ENCODE results near the gene UBAC2. TPM values are rescaled to one million over a fixed set of nuclear protein-coding genes. Genes with fewer than 3 reads are reported as not detected.

UBAC2 gene
- total RNA-seq, 1 experiment from 2014 or later, result 41.0 TPM

- TF ChIP-seq CTCF (IDR thresholded peaks at IDR 0.05; ENCODE audit: unreplicated experiment), result no peak
- DNase-seq, result no peak
- Mint-ChIP-seq H3K27ac (ENCODE audit: unreplicated experiment) (no peak overlapping the region), H3K36me3 (ENCODE audit: insufficient read depth, unreplicated experiment) (no peaks in the 10 kb centered on the region), H3K9me3 (ENCODE audit: low read depth, unreplicated experiment) (no peaks in the 10 kb centered on the region), H3K4me1 (ENCODE audit: low read depth, unreplicated experiment) (no peaks in the 10 kb centered on the region), H3K4me3 (ENCODE audit: low read depth, unreplicated experiment) (no peak overlapping the region), H3K27me3 (ENCODE audit: unreplicated experiment) (no peaks in the 10 kb centered on the region)
- intact Hi-C loops (cut with micrococcal nuclease; ENCODE audit: unreplicated experiment), result no loop called here
- BruUV-seq (replicated peaks), result no TSS peak
- CTCF ChIA-PET, result no interaction called here
Measured at GRCh38 chr13:99347335-99347878, 146.8 kb downstream of the UBAC2 start.

- H3K9me3 Mint-ChIP-seq (ENCODE audit: low read depth, unreplicated experiment), result no peaks in the 10 kb centered on the region
- no TSS peak for BruUV-seq (replicated peaks)
- H3K27me3 Mint-ChIP-seq (ENCODE audit: unreplicated experiment), result no peaks in the 10 kb centered on the region
- DNase-seq, result no peak
- H3K36me3 Mint-ChIP-seq (ENCODE audit: insufficient read depth, unreplicated experiment), result no peaks in the 10 kb centered on the region
- no peak for TF ChIP-seq CTCF (IDR thresholded peaks at IDR 0.05; ENCODE audit: unreplicated experiment)
- no peaks in the 10 kb centered on the region for H3K4me1 Mint-ChIP-seq (ENCODE audit: low read depth, unreplicated experiment)
- H3K4me3 Mint-ChIP-seq (ENCODE audit: low read depth, unreplicated experiment), result no peak overlapping the region
- no peak overlapping the region for H3K27ac Mint-ChIP-seq (ENCODE audit: unreplicated experiment)
- intact Hi-C loops (cut with micrococcal nuclease; ENCODE audit: unreplicated experiment), result no loop called here
- CTCF ChIA-PET, result no interaction called here
Measured at GRCh38 chr13:99347911-99348451, 147.3 kb downstream of the UBAC2 start.

DNA sequence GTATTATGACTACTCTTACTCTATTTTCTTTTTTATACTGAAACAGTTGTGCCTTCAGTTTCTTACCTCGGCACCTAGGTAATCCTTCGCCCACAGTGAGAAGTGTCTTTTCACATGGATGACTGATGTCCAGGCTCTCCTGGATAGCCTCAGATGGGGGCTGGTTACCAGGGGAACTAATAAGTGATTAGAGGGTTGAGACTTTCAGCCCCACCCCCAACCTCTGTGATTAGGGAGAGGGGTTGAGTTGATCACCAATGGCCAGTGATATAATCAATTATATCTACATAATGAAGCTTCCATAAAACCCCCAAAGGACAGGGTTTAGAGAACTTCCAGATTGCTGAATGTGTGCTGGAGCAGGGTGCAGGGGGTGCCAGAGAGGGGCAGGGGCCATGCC is 149.5 kb downstream of the UBAC2 start:
- no peaks in the 10 kb centered on the region for H3K9me3 Mint-ChIP-seq (ENCODE audit: low read depth, unreplicated experiment)
- H3K36me3 Mint-ChIP-seq (ENCODE audit: insufficient read depth, unreplicated experiment), result no peaks in the 10 kb centered on the region
- intact Hi-C loops (cut with micrococcal nuclease; ENCODE audit: unreplicated experiment), result no loop called here
- DNase-seq, result no peak
- no peak for TF ChIP-seq CTCF (IDR thresholded peaks at IDR 0.05; ENCODE audit: unreplicated experiment)
- no TSS peak for BruUV-seq (replicated peaks)
- CTCF ChIA-PET, result no interaction called here
- no peak overlapping the region for H3K4me3 Mint-ChIP-seq (ENCODE audit: low read depth, unreplicated experiment)
- H3K27ac Mint-ChIP-seq (ENCODE audit: unreplicated experiment), result no peak overlapping the region
- H3K27me3 Mint-ChIP-seq (ENCODE audit: unreplicated experiment), result no peaks in the 10 kb centered on the region
- H3K4me1 Mint-ChIP-seq (ENCODE audit: low read depth, unreplicated experiment), result no peaks in the 10 kb centered on the region

DNA sequence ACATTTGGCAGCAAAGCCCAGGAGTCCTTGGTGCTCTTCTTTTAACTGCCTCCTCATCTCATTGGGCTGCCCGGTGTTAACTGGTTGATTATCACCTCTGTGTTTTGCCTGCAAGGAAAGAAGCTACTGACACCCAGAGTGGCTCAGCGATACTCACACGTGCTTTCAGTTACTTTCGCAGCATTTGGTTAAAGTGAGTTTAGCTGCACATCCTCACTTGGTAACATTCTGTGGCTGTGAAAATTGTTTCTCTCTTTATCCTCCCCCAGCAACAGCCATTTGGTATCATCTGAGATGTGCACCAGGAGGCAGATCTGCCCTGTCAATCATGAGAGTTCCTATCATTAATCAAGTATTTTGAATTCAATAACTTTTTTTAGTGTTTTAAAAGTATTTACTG is 151.1 kb downstream of the UBAC2 start:
- no peaks in the 10 kb centered on the region for H3K27me3 Mint-ChIP-seq (ENCODE audit: unreplicated experiment)
- H3K4me1 Mint-ChIP-seq (ENCODE audit: low read depth, unreplicated experiment), result no peaks in the 10 kb centered on the region
- no TSS peak for BruUV-seq (replicated peaks)
- no peak for DNase-seq
- no peak overlapping the region for H3K27ac Mint-ChIP-seq (ENCODE audit: unreplicated experiment)
- H3K4me3 Mint-ChIP-seq (ENCODE audit: low read depth, unreplicated experiment), result no peak overlapping the region
- H3K36me3 Mint-ChIP-seq (ENCODE audit: insufficient read depth, unreplicated experiment), result no peaks in the 10 kb centered on the region
- TF ChIP-seq CTCF (IDR thresholded peaks at IDR 0.05; ENCODE audit: unreplicated experiment), result no peak
- H3K9me3 Mint-ChIP-seq (ENCODE audit: low read depth, unreplicated experiment), result no peaks in the 10 kb centered on the region
- CTCF ChIA-PET, result no interaction called here
- intact Hi-C loops (cut with micrococcal nuclease; ENCODE audit: unreplicated experiment), result no loop called here
